IMR-90 (cell line): ENCODE results near the gene WHRN. TPM values are rescaled to one million over a fixed set of nuclear protein-coding genes. Genes with fewer than 3 reads are reported as not detected.

Experiments
- ATAC-seq: fragments of 200-7000 bp; cut with Tn5 transposase; 2 replicates; pipeline ENCODE4 v1.9.1; 2020; ENCODE audit warnings: low read depth, mild to moderate bottlenecking, moderate library complexity
- BruUV-seq: library from RNA; stranded (reverse); fragments of 400-500 nt; replicated peaks from 2 replicates; lab custom pipeline; 2021; lab: Mats Ljungman, UMichigan
- CTCF ChIA-PET: fragments of 300-600 bp; formaldehyde crosslinking; extraction: SDS; loops from one replicate; lab custom pipeline; 2021; ENCODE audit warnings: antibody characterized with exemption; lab: Yijun Ruan, JAX
- POLR2A ChIA-PET: fragments of 300-600 bp; sonication (Branson Sonifier 250); formaldehyde crosslinking; loops from one replicate; lab custom pipeline; 2022; ENCODE audit warnings: antibody characterized with exemption; ENCODE audit not compliant: unreplicated experiment; lab: Charles Lee
- DNase-seq: peaks from one replicate; pipeline ENCODE4 v3.0.0; 2013
- H2AFZ ChIP-seq: replicated peaks from 2 replicates; pipeline ENCODE3; 2013; ENCODE audit warnings: low read length, mild to moderate bottlenecking; ENCODE audit not compliant: poor library complexity
- H2AK5ac ChIP-seq: 2 replicates; pipeline ENCODE4 v1.6.1; 2013; ENCODE audit warnings: low read depth, low read length, inconsistent platforms
- H2AK9ac ChIP-seq: replicated peaks from 2 replicates; pipeline ENCODE3; 2013; ENCODE audit warnings: mild to moderate bottlenecking, low read depth, low read length, moderate library complexity; ENCODE audit not compliant: poor library complexity
- H2BK120ac ChIP-seq: 2 replicates; pipeline ENCODE4 v1.6.1; 2013; ENCODE audit warnings: low read depth, low read length, inconsistent platforms
- H2BK15ac ChIP-seq: 3 replicates; pipeline ENCODE4 v1.6.1; 2013; ENCODE audit warnings: low read depth, low read length, inconsistent platforms
- H2BK20ac ChIP-seq: 2 replicates; pipeline ENCODE4 v1.6.1; 2013; ENCODE audit warnings: low read depth, mild to moderate bottlenecking, inconsistent platforms, low read length, moderate library complexity
- H2BK5ac ChIP-seq: 2 replicates; pipeline ENCODE4 v1.6.1; 2013; ENCODE audit warnings: mild to moderate bottlenecking, low read depth, low read length, inconsistent platforms; ENCODE audit not compliant: poor library complexity, severe bottlenecking
- H3K14ac ChIP-seq: replicated peaks from 2 replicates; pipeline ENCODE4 v1.6.1; 2013; ENCODE audit warnings: low read depth, low read length, inconsistent platforms
- H3K18ac ChIP-seq: 2 replicates; pipeline ENCODE4 v1.6.1; 2013; ENCODE audit warnings: low read depth, low read length, control low read depth
- H3K23ac ChIP-seq: 2 replicates; pipeline ENCODE4 v1.6.1; 2013; ENCODE audit warnings: low read depth, low read length, inconsistent platforms
- H3K27ac ChIP-seq: 2 replicates; pipeline ENCODE4 v1.5.1; 2013; ENCODE audit warnings: mild to moderate bottlenecking, control low read depth, low read length; ENCODE audit not compliant: insufficient read depth
- H3K27me3 ChIP-seq: 2 replicates; pipeline ENCODE4 v1.6.1; 2013; ENCODE audit warnings: low read length; ENCODE audit not compliant: control insufficient read depth, insufficient read depth
- H3K36me3 ChIP-seq: 2 replicates; pipeline ENCODE4 v1.6.1; 2013; ENCODE audit warnings: low read length, mixed read lengths; ENCODE audit not compliant: control insufficient read depth, insufficient read depth
- H3K4ac ChIP-seq: 2 replicates; pipeline ENCODE4 v1.6.1; 2013; ENCODE audit warnings: low read depth, low read length, inconsistent platforms
- H3K4me1 ChIP-seq: 2 replicates; pipeline ENCODE4 v1.6.1; 2013; ENCODE audit warnings: low read length, mixed read lengths; ENCODE audit not compliant: control insufficient read depth, insufficient read depth
- H3K4me2 ChIP-seq: 2 replicates; pipeline ENCODE4 v1.6.1; 2013; ENCODE audit warnings: low read depth, mild to moderate bottlenecking, control low read depth, low read length, moderate library complexity
- H3K4me3 ChIP-seq: 2 replicates; pipeline ENCODE4 v1.5.1; 2013; ENCODE audit warnings: low read depth, mild to moderate bottlenecking, control low read depth, low read length, moderate library complexity; ENCODE audit not compliant: insufficient read depth
- H3K56ac ChIP-seq: 2 replicates; pipeline ENCODE4 v1.6.1; 2013; ENCODE audit warnings: low read length, inconsistent platforms; ENCODE audit not compliant: insufficient read depth; ENCODE audit errors: extremely low read depth
- H3K79me1 ChIP-seq, 2 experiments: 2 replicates each; pipeline ENCODE4 v1.6.1; 2013; ENCODE audit warnings: low read length in 2 of 2, inconsistent platforms in 1 of 2, low read depth in 1 of 2
- H3K9ac ChIP-seq: 2 replicates; pipeline ENCODE4 v1.6.1; 2013; ENCODE audit warnings: low read depth, low read length, control low read depth
- H3K9me1 ChIP-seq: 2 replicates; pipeline ENCODE4 v1.6.1; 2013; ENCODE audit warnings: low read length, inconsistent platforms; ENCODE audit not compliant: insufficient read depth
- H3K9me3 ChIP-seq: 2 replicates; pipeline ENCODE4 v1.6.1; 2013; ENCODE audit warnings: low read length; ENCODE audit not compliant: control insufficient read depth, insufficient read depth
- H4K20me1 ChIP-seq: 2 replicates; pipeline ENCODE4 v1.6.1; 2013; ENCODE audit warnings: low read length, inconsistent platforms; ENCODE audit not compliant: insufficient read depth
- H4K5ac ChIP-seq: 2 replicates; pipeline ENCODE4 v1.6.1; 2013; ENCODE audit warnings: mild to moderate bottlenecking, low read depth, low read length, control low read depth
- H4K8ac ChIP-seq, 2 experiments: 2 replicates each; pipeline ENCODE4 v1.6.1; 2013; ENCODE audit warnings: low read depth in 2 of 2, low read length in 2 of 2, control low read depth in 1 of 2, inconsistent platforms in 1 of 2
- H4K91ac ChIP-seq: 2 replicates; pipeline ENCODE4 v1.6.1; 2013; ENCODE audit warnings: low read depth, low read length, inconsistent platforms; ENCODE audit not compliant: insufficient read depth
- BHLHE40 ChIP-seq: fragments of 150-350 bp; IDR thresholded peaks from 2 replicates; pipeline ENCODE4 v1.6.1; 2016; ENCODE audit warnings: mild to moderate bottlenecking, low read depth, low read length
- CEBPB ChIP-seq: IDR thresholded peaks from 2 replicates; pipeline ENCODE4 v1.6.1; 2012; ENCODE audit warnings: low read depth, low read length, improper control_type of control experiment
- CHD1 ChIP-seq: IDR thresholded peaks from 2 replicates; pipeline ENCODE4 v1.6.1; 2012; ENCODE audit warnings: low read depth, low read length, improper control_type of control experiment
- CTCF ChIP-seq: conservative IDR thresholded peaks from 2 replicates; pipeline ENCODE4 v1.5.1; 2012; ENCODE audit warnings: mild to moderate bottlenecking, low read depth, low read length, improper control_type of control experiment
- ELK1 ChIP-seq: fragments of 150-350 bp; IDR thresholded peaks from 2 replicates; pipeline ENCODE4 v1.6.1; 2016; ENCODE audit warnings: low read depth, mild to moderate bottlenecking, low read length, moderate library complexity, borderline replicate concordance
- MAFK ChIP-seq: IDR thresholded peaks from 2 replicates; pipeline ENCODE4 v1.6.1; 2012; ENCODE audit warnings: low read depth, low read length, improper control_type of control experiment
- MXI1 ChIP-seq: IDR thresholded peaks from 2 replicates; pipeline ENCODE4 v1.6.1; 2012; ENCODE audit warnings: low read depth, mild to moderate bottlenecking, low read length, moderate library complexity, borderline replicate concordance
- NFE2L2 ChIP-seq: fragments of 150-350 bp; IDR thresholded peaks from 2 replicates; pipeline ENCODE4 v1.6.1; 2016; ENCODE audit warnings: low read depth, mild to moderate bottlenecking, low read length
- POLR2A ChIP-seq: IDR thresholded peaks from 2 replicates; pipeline ENCODE4 v1.6.1; 2012; ENCODE audit warnings: mild to moderate bottlenecking, low read depth, low read length
- RAD21 ChIP-seq: IDR thresholded peaks from 2 replicates; pipeline ENCODE4 v1.6.1; 2012; ENCODE audit warnings: low read length, improper control_type of control experiment
- RCOR1 ChIP-seq: IDR thresholded peaks from 2 replicates; pipeline ENCODE4 v1.6.1; 2012; ENCODE audit warnings: mild to moderate bottlenecking, low read length, improper control_type of control experiment; ENCODE audit not compliant: insufficient replicate concordance
- RFX5 ChIP-seq: IDR thresholded peaks from 2 replicates; pipeline ENCODE4 v1.8.0; 2012; ENCODE audit warnings: low read depth, mild to moderate bottlenecking, low read length, moderate library complexity
- SMC3 ChIP-seq: fragments of 150-350 bp; IDR thresholded peaks from 2 replicates; pipeline ENCODE4 v1.6.1; 2016; ENCODE audit warnings: low read depth, mild to moderate bottlenecking, antibody characterized with exemption, low read length, moderate library complexity
- USF2 ChIP-seq: fragments of 150-350 bp; IDR thresholded peaks from 2 replicates; pipeline ENCODE4 v1.6.1; 2017; ENCODE audit warnings: mild to moderate bottlenecking, antibody characterized with exemption, low read length, low read depth
- WGBS, 2 experiments: methylation state at CpG; one replicate each; pipeline versions ENCODE4 v1.1.5 to v1.1.7; 2013; ENCODE audit warnings: missing lambda C conversion rate in 2 of 2; ENCODE audit not compliant: insufficient read length in 1 of 2; ENCODE audit errors: extremely low coverage in 2 of 2; 5-methylcytosine and 5-hydroxymethylcytosine counted together
- dilution Hi-C: fragments of 300-500 bp; cut with HindIII; formaldehyde crosslinking; loops from one replicate; pipeline ENCODE4 v1.14.3; 2018; ENCODE audit warnings: low sequenced_read_pairs; ENCODE audit not compliant: unreplicated experiment
- in situ Hi-C: fragments of 300-500 bp; cut with MboI; formaldehyde crosslinking; loops from 3 replicates; pipeline ENCODE4 v1.14.3; 2019; ENCODE audit warnings: low sequenced_read_pairs, inconsistent platforms, mixed read lengths
- intact Hi-C: fragments of 100-400 bp; cut with micrococcal nuclease; formaldehyde crosslinking; loops from 2 replicates; pipeline ENCODE4 v1.10.0; 2022
- polyA plus RNA-seq, 3 experiments: library from polyadenylated mRNA; depleted of rRNA; stranded (reverse); fragments of >200 nt; gene quantifications; 2 replicates each; pipeline ENCODE4 v1.2.3, GENCODE V29; 2012; ENCODE audit warnings: low replicate concordance in 1 of 3
- total RNA-seq: library from RNA; depleted of rRNA; stranded (reverse); fragments of >200 nt; gene quantifications from 2 replicates; pipeline ENCODE4 v1.2.3, GENCODE V29; 2012

WHRN gene
- total and polyA plus RNA-seq, 2 of the 4 experiments (the other 2 are of a cell fraction), result 0.18 to 2.6 TPM

GRCh38 chr9:114403153-114403756 lies 102.0 kb downstream of the WHRN start:
- in situ Hi-C loops, result loop anchor here (10.0 kb wide), 2 partner anchors 332 to 502 kb away; no protein-coding TSS in a partner anchor

More at GRCh38 chr9:114403153-114403756, 102.0 kb downstream of the WHRN start:
- intact Hi-C loops (loop anchor here (10.0 kb wide), 1 partner anchor 502 kb away; no protein-coding TSS in a partner anchor), dilution Hi-C loops (no loop called here)
- no peak overlapping the region for H2BK120ac ChIP-seq
- H2BK5ac ChIP-seq, result no peak overlapping the region
- POLR2A ChIA-PET, result interaction anchor here (0.9 kb wide), 1 partner anchor 15 kb away, joined by 3 read pairs; no protein-coding TSS in a partner anchor
- ATAC-seq (no peak), DNase-seq (no peak)
- no peaks in the 10 kb centered on the region for H3K79me1 ChIP-seq
- TF ChIP-seq CTCF (no peak), RAD21 (no peak), USF2 (no peak), POLR2A (no peak), ELK1 (no peak), RFX5 (no peak), MAFK (no peak), SMC3 (no peak), CEBPB (no peak), CHD1 (no peak), BHLHE40 (no peak), RCOR1 (no peak), NFE2L2 (no peak), MXI1 (no peak)
- H3K36me3 ChIP-seq, result no peaks in the 10 kb centered on the region
- CTCF ChIA-PET, result interaction anchor here (1.2 kb wide), 1 partner anchor 250 kb away, joined by 5 read pairs; no protein-coding TSS in a partner anchor
- H2AK5ac ChIP-seq, result no peak overlapping the region
- no peak overlapping the region for H2AFZ ChIP-seq
- no peak overlapping the region for H3K23ac ChIP-seq
- no peak overlapping the region for H4K91ac ChIP-seq
- H3K4me3 ChIP-seq, result no peak overlapping the region
- H4K5ac ChIP-seq, result no peak overlapping the region
- 88% methylated on average over 9 of the region's 16 CpGs; no CpG with 5 or more reads in 1 of the 2 experiments for WGBS, 2 experiments
- BruUV-seq, result no TSS peak
- no peak overlapping the region for H3K27ac ChIP-seq
- no peak overlapping the region for H3K9ac ChIP-seq
- no peak overlapping the region for H3K56ac ChIP-seq
- H4K8ac ChIP-seq, result no peak overlapping the region
- H3K18ac ChIP-seq, result no peak overlapping the region
- peak overlapping the region; percentile 24 for H3K4ac ChIP-seq
- no peak overlapping the region for H2BK15ac ChIP-seq
- no peak overlapping the region for H3K14ac ChIP-seq
- H3K27me3 ChIP-seq, result 0 out of 2 replicates have a peak, but pooled peaks cover 3% of the 10 kb centered on the region
- H2BK20ac ChIP-seq, result no peak overlapping the region
- H2AK9ac ChIP-seq, result no peak overlapping the region
- H3K4me2 ChIP-seq, result no peak overlapping the region
- no peaks in the 10 kb centered on the region for H3K9me3 ChIP-seq
- H3K9me1 ChIP-seq, result no peaks in the 10 kb centered on the region
- no peaks in the 10 kb centered on the region for H4K20me1 ChIP-seq
- H3K4me1 ChIP-seq, result no peaks in the 10 kb centered on the region
